ENCODE measurements around the gene COA6.

DNA sequence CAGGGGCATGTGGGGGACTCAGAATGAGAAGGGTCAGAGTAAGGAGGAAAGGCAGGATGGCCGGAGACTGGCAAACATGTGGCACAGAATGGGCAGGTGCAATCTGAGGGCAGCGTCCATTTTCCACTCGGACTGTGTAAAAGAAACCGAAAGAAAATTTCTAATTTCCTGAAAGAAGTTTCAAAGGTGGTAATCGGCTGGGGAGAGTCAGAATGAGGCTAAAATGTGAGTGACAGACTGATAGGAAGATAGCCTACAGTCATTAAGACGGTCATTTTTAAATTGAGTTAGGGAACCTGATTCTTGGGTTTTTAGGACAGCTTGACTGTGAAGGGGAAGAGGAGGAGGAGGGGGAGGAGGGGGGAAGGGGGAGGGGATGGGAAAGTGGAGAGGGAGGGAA lies 23.6 kb downstream of the COA6 start:
- TF ChIP-seq CTCF (IDR thresholded peaks at IDR 0.05; ENCODE audit: insufficient read depth, low read length, poor library complexity, severe bottlenecking) (no peak), EZH2phosphoT487 (conservative IDR thresholded peaks at IDR 0.05; ENCODE audit: low read length) (no peak)

Data from SU-DHL-6 (cell line).